ENCODE measurements around the gene PRSS27.
"Not testable (repeated sequence)": the region's sequence is repeated elsewhere in the genome, so short reads cannot be mapped to it uniquely, and the experiment has no call there.

- TF ChIP-seq CTCF, POLR2A (IDR thresholded peaks at IDR 0.05): not testable (repeated sequence)
These were observed 43.1 kb downstream of the PRSS27 start for GRCh38 chr16:2676937-2677336.
